HG02610 (cell line): Measurements from ENCODE around the gene TRMU.
"Not testable (repeated sequence)": the region's sequence is repeated elsewhere in the genome, so short reads cannot be mapped to it uniquely, and the experiment has no call there.

Experiments used
- ATAC-seq: cut with Tn5 transposase; IDR thresholded peaks from one replicate; pipeline ENCODE4 v1.9.1; 2021; ENCODE audit warnings: mild to moderate bottlenecking, moderate library complexity; ENCODE audit not compliant: unreplicated experiment

Gene TRMU

DNA sequence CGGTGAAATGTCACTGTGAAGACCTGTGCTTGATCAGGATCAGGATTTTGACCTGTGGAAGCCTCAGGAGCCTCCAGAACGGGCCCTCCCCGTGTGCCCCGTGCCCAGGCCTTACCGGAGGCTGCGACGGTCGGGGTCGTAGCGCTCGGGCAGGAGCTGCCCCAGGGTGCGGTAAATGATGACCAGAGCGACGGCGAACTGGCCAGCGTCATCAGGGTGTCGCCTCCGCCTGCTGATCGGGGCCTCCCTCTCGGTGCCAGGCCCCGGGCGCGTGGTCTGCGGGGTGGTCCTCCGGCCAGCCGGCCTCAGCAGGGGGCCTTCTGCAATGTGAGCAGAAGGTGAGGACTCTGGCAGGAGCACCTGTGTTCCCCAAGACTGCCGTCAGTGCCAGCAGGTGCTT, 46.2 kb downstream of the TRMU start:
- no peak for ATAC-seq

DNA sequence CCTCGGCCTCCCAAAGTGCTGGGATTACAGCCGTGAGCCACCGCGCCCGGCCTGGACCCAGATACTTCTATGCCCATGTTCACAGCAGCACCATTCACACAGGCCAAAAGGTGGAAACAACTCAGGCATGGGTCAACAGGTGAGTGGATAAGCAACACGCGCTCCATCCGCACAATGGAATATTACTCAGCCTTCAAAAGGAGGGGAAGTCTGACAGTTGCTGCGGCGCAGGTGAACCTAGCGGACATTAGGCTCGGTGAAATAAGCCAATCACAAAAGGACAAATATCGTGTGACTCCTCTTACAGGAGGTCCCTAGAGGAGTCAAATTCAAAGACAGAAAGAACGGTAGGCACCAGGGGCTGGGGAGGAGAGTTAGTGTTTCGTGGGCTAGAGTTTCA, 47.0 kb downstream of the TRMU start:
- ATAC-seq = no peak

DNA sequence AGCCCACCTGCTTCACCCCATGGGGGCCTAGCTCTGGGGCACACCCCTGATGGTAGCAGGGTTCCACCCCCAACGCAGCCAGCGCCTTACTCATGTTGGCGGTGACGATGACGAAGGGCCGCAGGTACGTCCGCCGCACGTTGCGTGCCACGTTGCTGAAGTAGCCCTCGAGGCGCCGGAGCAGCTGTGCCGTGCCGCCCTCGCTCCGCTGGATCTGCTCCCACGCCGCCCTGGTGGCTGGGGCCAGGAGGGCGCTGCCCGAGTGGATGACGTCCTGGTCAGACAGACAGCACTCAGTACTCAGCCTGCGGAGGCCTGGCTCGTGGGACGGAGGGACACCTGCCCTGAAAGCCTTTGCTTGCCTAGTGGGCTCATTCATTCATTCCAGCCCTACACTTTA, 50.8 kb downstream of the TRMU start:
- no peak for ATAC-seq

DNA sequence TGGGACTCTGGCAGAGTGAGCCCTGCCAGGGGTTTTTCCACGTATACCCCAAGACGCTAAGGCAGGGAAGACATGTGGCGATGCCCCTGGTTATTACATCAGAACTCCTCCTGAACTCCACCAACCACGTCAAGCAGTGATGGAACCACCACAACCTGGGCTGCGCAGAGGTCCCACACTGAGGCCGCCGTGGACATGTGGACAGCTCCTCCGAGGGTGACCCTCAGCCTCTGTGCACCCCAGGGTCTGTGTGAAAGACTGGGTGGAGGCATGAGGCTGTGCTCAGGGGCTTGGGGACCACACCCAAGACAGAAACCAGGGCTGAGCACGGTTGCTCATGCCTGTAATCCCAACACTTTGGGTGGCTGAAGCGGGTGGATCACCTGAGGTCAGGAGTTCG, 52.2 kb downstream of the TRMU start:
- ATAC-seq = no peak

DNA sequence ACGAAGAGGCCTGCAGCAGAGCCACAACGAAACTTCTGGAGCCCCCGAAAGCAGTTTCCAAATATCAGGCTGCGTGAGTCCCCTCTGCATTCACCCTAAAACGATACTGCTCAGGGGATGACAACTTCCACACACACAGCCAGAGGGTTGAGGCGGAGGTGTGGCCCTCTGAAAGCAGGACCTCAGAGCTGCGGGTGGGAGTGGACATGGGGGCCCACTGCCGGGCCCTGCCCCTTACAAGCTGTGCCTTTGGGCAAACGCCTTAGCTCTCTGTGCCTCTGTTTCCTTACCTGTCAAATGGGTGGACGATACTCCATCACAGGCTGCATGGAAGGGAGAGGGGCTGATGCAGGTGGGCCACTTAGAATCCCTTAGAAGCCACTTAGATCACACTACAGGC, 53.1 kb downstream of the TRMU start:
- ATAC-seq = no peak

DNA sequence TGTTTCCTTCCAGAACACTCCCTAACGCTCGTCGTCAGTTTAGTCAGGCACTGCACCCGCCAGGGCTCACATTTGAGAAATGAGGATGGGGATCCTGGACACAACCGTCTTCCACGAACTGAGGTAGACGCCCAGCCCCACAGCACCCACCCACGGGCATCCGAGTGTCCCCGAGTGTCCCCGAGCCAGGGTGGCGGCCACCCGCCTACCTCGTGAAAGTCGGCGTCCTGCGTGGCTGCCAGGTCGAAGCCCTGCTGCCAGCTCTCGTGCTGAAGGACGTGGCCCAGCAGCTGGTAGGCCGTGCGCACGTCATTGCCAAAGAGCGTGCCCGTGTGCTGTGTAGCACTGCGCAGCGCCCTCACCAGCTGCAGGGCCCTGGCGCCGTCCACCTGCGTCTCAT, 53.6 kb downstream of the TRMU start:
- ATAC-seq = no peak

DNA sequence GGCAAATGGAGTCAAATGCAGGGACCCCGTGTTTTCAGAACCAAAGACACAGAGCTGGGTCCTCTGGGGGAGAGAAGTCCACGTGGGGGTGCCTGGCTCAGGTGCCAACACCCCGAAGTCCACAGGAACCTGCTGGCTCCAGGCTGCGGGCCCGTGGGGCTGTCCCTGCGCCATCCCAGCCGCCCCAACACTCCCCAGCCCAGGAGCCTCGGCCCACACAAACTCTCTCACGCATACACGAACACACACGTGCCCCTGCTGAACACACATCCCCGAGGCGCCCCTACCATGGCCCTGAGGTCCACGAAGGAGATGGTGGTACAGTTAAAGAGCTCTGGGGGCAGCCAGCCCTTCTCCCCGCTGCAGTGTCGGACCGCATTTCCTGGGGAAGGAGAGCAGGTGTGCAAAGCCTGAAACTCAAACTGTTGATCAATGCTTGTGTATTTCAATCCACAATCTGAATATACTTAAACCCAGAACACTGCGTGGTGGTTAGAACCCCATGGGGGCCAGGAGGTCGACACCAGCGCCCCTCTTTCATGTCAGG, 54.7 kb downstream of the TRMU start:
- no peak for ATAC-seq

DNA sequence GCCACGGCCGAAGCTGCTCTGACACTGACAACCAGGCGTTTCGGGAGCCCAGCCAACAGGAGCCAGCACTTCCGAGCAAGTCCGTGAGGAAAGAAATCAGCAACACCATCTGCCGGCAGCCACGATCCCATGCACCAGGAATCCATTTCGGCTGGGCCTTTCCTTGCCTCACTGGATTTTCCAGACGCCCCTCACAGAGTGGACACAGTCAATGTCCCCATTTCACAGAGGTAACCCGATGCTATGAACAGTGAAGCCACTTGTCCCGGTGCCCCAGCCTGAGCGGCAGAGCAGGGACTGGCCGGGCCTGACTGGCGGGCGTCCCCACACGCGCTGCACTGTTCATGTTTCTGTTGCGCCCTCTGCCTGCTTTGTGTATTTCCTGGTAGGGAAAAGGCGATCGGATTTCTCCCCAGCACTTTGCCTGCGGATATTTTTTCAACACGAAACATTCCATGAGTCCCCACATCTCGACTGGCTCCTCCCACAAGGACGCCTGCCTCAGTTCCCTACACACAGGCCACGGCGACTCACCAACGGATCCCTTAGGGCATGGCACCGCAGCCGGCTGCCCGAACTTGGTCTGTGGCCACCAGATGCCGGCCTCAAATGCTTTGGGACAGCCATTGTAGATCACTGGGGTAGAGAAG, 55.3 kb downstream of the TRMU start:
- ATAC-seq = no peak

DNA sequence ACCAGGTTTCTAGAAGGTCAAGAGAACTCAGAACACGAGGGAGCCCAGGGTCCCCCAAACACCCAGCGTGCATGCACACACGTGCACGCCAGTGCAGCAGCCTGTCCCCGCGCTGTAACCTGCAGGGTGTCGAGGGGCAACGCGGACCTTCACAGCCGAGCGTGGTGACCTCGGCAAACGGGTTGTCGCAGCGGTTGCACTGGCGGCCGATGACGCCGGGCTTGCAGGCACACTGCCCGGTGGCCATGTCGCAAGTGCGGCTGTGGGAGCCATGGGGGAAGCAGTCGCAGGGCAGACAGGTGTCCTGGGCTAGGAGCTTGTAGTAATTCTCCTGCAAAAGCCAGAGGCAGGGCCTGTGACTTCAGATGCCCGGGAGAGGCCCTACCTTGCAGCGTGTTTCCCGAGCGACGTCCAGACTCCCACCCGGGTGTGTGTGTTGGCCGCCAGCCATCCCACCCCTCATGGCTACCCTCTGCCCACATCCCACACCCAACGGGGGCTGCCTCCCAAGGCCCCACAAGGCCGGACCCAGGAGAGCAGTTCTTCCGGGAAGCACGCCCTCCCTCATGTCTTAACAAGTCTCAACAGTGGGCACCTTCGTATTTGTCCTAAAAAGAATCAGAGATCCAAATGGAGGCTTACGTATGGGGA, 56.1 kb downstream of the TRMU start:
- ATAC-seq = no peak

DNA sequence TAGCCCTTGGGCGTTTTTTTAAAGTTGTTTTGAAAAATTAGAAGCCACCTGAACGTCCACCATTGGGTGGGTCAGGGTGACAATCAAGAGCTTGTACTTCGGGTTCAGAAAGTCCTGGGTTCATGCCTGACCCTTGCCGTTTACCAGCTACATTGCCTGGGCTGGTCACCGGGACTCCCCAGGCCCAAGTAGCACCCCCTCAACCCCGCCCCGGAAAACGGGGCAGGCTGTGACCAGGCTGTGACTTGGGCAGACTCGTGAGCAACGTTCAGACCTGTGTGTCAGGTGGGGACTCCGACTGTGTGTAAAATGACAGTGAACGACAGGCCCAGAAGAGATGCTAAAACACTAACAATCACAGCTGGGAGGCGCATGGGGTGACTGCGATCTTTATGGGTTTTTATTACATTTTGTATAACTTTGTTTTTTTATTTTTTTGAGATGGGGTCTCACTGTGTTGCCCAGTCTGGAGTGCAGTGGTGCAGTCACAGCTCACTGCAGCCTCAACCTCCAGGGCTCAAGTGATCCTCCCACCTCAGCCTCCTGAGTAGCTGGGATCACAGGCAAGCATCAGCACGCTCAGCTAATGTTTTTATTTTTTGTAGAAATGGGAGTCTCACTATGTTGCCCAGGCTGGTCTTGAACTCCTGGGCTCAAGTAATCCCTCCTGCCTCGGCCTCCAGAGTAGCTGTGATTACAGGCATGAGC, 56.8 kb downstream of the TRMU start:
- ATAC-seq = no peak

DNA sequence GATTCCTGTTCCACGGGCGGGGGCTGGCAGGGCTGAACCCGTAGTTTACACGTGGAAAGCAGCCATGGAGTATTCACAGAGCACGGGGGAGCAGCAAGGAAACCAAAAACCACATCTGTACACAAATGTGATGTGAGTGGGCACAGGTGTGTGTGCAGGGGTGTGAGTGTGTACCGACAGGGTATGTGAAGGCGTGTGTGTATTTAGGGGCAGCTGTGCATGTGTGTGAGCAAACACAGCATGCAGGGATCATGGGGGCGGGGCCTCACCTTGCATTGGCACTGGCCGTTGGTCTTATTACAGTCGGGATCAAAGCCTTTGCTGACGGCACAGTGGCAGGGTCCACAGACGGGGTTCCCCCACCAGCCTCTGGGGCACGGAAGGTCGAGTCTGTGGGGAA, 58.4 kb downstream of the TRMU start:
- ATAC-seq = no peak

DNA sequence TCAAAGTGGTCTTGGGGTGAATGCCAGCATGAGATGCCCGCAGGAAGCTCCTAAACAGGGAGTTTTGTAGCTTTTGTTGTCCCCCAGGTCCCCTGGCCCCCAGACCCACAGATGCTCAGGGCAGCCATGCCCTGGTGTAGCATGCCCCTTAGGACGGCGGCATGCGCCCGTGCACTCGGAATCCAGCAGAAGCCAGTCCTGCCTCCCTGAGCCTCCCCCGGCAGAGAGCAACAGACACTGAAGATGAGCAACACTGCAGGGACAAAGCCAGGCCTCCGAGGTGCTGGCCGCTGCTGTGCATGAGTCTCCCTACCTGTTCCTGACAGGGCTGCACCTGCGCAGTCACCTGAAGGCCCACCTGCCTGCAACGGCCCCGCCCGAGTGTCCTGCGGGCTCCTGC, 59.1 kb downstream of the TRMU start:
- ATAC-seq = no peak

DNA sequence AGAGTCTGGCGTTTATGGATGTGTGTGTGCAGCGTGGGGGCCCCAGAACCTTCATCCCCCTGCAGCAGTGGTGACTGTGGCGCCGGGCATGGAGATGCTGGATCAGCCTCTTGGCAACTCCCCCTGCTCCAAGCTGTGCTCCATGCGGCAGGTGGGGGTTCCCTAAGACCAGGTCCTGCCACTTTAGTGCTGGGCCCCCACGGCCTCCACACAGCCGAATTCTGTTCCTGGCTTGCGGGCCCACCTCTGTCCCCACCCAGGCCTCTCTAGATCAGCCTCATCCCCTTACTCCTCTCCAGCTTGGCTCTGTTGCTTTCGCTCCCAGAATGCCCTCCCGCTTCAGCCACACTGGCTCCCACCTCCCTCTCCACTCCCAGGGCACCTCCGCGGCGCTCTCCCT, 59.6 kb downstream of the TRMU start:
- ATAC-seq = no peak

DNA sequence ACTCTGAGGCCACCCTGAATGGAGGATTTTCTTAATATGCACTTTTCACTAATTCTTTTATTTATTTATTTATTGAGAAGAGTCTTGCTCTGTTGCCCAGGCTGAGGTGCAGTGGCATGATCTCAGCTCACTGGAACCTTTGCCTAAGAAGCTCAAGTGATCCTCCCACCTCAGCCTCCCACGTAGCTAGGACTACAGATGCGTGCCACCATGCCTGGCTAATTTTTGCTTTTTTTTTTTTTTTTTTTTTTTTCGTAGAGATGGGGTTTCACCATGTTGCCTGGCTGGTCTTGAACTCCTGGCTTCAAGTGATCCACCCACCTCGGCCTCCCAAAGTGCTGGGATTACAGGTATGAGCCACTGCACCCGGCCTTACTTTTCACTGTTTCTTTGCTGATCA, 61.5 kb downstream of the TRMU start:
- not testable (repeated sequence) for ATAC-seq

DNA sequence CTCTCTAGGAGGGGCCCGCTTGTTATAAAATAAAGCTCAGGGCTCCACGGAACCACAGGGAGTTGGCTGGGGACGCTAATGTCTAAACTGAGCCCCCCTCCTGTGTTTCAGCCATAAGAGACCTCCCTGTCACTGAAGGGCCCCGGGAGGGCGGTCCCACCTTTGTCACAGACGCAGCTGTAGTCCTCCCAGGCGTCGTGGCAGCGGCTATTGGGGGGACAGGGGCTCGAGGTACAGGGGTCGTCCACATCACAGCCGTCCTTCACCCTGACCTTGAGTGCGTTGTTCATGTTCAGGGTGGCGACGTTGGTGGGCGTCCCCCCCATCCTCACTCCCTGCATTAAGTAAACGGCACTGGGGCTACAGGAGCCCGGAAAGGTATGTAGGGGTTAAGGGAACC, 62.0 kb downstream of the TRMU start:
- no peak for ATAC-seq

DNA sequence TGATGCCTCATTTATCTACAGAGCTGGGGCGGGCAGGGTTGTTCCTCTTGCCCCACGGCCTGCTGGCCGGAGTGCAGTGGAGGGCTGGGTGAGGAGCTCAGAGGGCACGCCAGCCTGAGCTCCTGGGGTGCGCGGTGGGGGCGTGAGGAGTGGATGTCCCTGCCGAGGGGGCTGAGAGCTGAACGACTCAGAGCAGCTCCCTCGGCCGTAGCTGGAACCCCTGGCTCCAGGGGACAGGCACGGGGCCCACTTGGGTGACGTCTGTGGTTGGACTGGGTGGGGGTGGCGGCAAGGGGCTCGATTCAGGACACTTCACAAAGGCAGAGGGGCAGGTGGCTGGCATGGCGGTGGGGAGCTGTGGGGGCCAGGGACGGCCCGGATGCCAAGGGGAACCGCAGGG, 62.4 kb downstream of the TRMU start:
- ATAC-seq = no peak

DNA sequence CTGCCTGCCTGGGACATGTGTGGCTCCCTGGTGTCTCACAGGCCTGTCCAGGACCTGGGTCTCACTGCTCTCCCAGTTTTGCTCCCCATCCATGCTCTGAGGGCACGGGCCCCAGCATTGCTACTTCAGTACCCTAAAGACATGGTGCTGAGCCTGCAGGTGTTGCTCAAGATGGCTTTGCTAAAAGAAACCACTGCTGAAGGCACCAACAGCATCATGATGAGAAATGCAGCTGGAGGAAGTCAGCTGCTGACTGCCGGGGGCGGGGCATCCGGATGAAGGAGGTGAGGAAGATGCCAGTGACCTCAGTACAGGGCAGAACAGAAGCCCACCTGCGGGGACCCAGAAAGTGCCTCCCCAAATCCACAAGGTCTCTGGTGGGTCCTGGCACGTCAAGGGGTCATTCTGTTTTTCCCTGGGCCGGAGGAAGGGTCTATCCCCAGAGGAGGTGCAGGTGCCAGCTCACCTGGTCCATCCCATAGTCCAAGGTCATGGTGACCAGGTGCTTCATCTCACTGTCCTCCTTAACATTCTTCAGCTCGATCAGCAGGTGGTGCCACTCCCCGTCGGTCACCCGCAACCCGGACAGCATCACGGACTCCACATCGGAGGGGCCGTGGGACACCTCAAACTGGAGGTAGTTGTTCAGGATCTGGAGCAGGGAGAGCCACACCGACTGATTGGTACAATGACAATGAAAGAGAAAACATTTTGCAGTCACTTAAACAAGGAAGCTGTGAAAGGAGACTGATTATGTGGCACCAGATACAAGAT, 63.9 kb downstream of the TRMU start:
- ATAC-seq = no peak

DNA sequence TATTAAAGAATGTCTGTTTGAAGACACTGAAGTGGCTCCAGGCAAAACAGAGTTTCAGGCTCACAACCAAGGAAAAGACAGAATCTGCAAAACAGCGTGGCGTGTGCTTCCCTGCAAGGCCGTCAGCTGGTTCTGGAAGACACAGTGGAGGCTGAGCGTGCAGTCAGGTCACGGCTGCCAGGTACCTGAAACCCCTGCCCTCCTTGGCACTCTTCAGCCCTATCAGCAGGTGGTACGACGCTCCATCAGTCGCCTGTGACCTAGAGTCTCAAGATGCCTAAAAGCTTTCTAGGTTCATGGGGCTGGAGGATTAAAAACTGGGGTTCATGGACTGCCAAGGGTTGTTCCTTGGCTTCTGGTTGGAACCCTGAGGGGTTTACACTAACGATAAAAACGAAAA, 65.9 kb downstream of the TRMU start:
- ATAC-seq = no peak

DNA sequence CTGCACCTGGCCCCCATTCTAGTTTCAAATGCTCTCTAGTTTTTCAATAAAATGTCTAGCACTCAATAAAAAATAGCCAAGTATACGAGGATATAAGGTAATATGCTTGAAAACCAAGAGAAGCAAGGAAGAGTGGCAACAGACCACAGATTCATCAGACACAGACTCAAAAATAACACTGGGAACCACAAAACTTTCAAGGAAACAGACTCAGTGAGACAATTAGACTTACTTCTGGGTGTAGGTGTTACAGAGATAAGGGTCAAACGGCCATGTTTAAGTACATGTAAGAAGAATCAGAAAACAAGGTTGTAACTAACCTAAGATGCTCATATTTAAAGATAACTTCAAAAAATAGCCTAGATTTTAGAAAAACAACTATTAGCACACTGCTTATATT, 67.0 kb downstream of the TRMU start:
- ATAC-seq = no peak

DNA sequence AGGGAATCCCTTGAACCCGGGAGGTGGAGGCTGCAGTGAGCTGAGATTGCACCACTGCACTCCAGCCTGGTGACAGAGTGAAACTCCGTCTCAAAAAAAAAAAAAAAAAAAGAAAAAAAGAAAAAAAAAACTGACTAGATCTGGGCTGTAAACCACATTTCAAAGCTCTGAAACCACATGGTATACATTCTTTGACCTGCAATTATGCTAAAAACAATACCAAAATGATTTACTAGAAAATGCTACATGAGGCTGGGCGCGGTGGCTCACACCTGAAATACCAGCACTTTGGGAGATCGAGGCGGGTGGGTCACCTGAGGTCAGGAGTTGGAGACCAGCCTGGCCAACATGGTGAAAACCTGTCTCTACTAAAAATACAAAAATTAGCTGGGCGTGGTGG, 68.4 kb downstream of the TRMU start:
- not testable (repeated sequence) for ATAC-seq

DNA sequence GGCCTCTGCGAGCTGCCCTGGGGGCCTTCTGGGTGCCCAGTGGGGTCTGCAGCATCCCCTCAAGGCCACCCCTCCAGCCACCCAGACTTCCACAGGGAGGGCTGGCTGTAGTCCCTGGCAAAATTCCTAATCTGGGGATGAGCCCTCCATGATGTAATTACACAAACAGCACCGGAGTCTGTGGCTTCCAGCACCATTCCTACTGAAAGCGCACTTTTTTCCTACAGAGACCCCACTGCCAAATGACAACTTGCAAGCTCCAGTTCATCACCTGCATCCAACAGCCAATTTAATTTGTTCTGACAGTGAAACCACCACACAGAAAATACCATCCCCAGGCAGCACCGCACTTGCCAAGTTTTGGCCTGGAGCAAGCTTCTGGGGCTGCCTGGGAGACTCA, 70.4 kb downstream of the TRMU start:
- no peak for ATAC-seq
